GM10266 (cell line): Measurements from ENCODE around the gene GRK1.

Experiments used
- DNase-seq: peaks from one replicate; pipeline ENCODE4 v3.0.0; 2012; ENCODE audit errors: extremely low spot score
- TF ChIP-seq, protein P1 (sequence below): IDR thresholded peaks from 2 replicates; pipeline ENCODE4 v1.5.1; 2012; ENCODE audit warnings: mild to moderate bottlenecking, low read depth; ENCODE audit not compliant: control insufficient read depth, insufficient read depth; ENCODE audit errors: missing control alignments

The GRK1 gene

DNA sequence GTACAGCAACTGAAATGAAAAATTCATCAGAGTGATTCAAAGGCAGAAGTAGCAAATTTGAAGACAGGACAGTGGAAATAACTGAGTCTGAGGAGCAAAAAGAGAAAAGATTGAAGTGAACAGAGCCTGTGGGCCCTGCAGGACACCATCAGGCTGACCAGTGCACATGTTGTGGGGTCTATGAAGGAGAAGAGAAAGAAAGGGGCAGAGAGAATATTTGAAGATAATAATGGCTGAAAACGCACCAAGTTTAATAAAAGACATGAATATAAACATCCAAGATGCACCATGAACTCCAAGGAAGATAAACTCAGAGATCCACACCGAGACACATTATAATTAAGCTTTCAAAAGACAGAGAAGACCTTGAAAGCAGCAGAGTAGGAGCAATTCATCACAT lies 24.5 kb upstream of the GRK1 start:
- DNase-seq = no peak
- TF ChIP-seq, protein P1, sequence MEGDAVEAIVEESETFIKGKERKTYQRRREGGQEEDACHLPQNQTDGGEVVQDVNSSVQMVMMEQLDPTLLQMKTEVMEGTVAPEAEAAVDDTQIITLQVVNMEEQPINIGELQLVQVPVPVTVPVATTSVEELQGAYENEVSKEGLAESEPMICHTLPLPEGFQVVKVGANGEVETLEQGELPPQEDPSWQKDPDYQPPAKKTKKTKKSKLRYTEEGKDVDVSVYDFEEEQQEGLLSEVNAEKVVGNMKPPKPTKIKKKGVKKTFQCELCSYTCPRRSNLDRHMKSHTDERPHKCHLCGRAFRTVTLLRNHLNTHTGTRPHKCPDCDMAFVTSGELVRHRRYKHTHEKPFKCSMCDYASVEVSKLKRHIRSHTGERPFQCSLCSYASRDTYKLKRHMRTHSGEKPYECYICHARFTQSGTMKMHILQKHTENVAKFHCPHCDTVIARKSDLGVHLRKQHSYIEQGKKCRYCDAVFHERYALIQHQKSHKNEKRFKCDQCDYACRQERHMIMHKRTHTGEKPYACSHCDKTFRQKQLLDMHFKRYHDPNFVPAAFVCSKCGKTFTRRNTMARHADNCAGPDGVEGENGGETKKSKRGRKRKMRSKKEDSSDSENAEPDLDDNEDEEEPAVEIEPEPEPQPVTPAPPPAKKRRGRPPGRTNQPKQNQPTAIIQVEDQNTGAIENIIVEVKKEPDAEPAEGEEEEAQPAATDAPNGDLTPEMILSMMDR = no peak

DNA sequence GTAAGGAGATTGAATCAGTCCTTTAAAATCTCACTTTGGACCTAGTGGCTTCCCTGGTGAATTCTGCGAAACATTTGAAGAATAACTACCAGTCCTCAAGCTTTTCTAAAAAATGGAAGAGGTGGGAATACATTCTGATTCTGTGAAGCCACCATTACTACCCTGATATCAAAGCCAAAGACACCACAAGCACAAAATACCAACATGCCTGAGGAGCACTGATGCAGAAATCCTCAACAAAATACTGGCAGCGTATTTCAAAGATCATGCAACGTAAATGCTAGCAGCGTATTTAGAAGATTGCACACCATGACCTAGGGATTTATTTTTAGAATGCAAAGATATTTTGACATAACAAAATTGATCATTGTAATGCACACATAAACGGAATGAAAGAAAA lies 23.4 kb upstream of the GRK1 start:
- TF ChIP-seq, protein P1 = no peak
- DNase-seq = no peak

GRCh38 chr13:113644800-113645199 lies 22.2 kb upstream of the GRK1 start:
- no peak for DNase-seq

GRCh38 chr13:113645329-113645728 lies 21.7 kb upstream of the GRK1 start:
- DNase-seq = no peak
- TF ChIP-seq, protein P1 = no peak

More at GRCh38 chr13:113644800-113645199, 22.2 kb upstream of the GRK1 start:
- TF ChIP-seq, protein P1 = no peak

DNA sequence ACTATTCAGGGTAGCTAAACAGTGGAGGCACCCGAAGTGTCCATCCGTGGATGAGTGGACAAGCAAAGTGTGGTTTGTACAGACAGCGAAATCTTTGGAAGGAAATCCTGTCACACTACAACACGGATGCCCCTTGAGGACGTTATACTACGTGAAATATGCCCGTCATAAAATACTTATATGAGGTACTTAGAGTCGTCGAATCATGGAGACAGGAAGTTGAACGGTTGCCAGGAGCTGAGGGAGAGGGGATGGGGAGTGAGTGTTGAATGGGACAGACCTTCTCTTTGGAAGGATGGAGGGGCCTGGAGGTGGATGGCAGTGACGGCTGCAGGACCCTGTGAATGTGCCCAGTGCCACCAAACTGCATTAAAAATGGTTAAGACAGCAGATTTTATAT lies 20.6 kb upstream of the GRK1 start:
- DNase-seq = no peak
- TF ChIP-seq, protein P1 = no peak

DNA sequence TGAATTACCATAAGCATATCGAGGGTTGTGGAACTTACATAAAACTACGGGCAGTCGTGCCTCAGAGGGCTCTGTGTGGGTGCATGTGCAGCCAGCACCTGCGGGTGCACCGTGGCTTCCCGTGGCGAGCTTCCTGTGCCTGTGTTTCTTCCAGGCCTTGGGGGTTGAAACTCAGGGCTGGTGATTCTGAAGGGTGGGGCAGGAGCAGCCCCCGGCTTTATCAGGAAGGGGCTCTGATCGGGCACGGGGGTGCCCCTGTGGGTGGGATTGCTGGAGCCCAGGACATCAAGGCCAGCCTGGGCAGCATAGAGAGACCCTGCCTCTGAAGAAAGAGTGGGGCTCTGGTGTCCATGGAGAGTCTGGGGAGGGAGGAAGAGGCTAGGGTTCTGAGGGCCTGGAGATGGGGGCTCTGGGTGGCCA lies 20.1 kb upstream of the GRK1 start:
- TF ChIP-seq, protein P1 = no peak
- no peak for DNase-seq

DNA sequence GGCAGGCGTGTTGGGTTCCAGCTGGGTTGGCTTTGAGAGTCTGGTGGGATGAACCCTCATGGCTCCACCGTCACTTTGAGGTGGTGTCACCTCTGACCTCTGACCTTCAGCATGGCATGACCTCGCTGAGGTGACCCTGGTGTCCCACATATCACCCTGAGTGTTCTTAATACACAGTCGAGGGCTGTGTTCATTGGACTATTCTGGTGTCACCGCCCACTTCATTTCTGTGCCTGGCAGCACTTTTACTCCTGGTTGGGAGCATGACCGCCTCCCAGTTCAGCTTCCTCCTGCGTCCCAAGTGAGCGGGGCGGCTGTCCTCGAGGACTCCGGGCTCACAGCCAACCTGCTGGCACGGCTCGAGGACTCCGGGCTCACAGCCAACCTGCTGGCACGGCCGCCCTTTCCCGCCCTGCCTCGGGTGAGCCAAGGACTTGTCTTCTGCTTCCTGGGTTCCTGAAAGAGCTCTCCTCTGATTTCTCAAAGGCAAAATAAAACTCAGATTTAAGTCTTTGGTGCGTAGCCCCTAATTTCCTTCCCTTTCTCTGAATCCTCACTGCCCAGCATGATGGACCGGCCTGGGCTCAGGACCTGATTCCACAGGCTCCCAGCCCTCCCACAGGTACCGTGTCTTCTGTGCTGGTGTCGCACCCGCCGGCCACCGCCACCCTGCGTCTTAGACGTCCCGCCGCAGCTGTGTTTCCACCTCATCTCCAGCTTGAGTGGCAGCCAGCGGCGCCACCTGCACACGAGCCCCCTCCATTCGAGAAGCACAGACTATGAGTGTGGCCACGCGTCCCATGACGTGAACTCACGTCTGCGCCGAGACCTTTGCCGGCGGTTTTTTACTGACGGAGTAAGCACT lies 19.4 kb upstream of the GRK1 start:
- DNase-seq = no peak
- TF ChIP-seq, protein P1 = no peak
